HG02759 (cell line): ENCODE results near the gene HOMEZ.
"Not testable (repeated sequence)": the region's sequence is repeated elsewhere in the genome, so short reads cannot be mapped to it uniquely, and the experiment has no call there.

Experiments used
- ATAC-seq: cut with Tn5 transposase; IDR thresholded peaks from one replicate; pipeline ENCODE4 v1.9.1; 2021; ENCODE audit warnings: mild to moderate bottlenecking, moderate library complexity; ENCODE audit not compliant: unreplicated experiment

The HOMEZ gene

DNA sequence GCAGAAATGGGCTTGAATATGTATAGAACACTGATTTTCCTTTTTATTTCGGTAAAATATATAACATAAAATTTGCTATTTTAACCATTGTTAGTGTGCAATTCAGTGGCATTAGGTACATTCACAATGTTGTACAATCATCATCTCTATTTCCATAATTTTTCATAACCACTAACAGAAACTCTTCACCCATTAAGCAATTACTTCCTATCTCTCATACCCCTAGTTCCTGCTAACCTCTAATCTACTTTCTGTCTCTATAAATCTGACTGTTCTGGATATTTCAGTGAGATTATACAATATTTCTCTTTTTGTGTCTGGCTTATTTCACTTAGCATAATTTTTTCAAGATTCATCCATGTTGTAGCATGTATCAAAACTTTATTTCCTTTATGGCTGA lies 57.1 kb downstream of the HOMEZ start:
- no peak for ATAC-seq

DNA sequence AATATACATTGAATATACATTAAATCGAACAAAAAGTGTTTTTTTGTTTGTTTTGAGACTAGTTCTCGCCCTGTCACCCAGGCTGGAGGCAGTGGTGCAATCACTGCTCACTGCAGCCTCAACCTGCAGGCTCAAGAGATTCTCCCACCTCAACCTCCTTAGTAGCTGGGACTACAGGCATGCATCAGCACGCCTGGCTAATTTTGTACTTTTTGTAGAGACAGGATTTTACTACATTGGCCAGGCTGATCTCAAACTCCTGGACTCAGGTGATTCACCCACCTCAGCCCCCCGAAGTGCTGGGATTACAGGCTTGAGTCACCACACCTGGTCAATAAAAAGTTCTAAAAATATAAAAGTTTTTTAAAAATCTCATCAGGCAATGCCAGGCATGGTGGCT lies 58.4 kb downstream of the HOMEZ start:
- ATAC-seq = no peak

DNA sequence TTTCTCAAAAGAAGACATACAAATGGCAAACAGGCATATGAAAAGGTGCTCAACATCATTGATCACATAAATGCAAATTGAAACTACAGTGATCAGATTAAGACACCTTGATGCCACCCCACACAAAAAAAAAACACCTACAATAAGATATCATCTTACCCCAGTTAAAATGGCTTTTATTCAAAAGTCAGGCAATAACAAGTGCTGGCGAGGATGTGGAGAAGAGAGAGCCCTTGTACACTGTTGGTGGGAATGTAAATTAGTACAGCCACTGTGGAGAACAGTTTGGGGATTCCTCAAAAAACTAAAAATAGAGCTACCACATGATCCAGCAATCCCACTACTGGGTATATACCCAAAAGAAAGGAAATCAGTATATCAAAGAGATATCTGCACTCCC lies 61.0 kb downstream of the HOMEZ start:
- ATAC-seq = not testable (repeated sequence)
